IMR-90 (cell line): Measurements from ENCODE around the gene FOXP1.

Source experiments
- RCOR1 ChIP-seq: IDR thresholded peaks from 2 replicates; pipeline ENCODE4 v1.6.1; 2012; ENCODE audit warnings: mild to moderate bottlenecking, low read length, improper control_type of control experiment; ENCODE audit not compliant: insufficient replicate concordance
- TF ChIP-seq, protein P1 (sequence below): conservative IDR thresholded peaks from 2 replicates; pipeline ENCODE4 v1.5.1; 2012; ENCODE audit warnings: mild to moderate bottlenecking, low read depth, low read length, improper control_type of control experiment

DNA sequence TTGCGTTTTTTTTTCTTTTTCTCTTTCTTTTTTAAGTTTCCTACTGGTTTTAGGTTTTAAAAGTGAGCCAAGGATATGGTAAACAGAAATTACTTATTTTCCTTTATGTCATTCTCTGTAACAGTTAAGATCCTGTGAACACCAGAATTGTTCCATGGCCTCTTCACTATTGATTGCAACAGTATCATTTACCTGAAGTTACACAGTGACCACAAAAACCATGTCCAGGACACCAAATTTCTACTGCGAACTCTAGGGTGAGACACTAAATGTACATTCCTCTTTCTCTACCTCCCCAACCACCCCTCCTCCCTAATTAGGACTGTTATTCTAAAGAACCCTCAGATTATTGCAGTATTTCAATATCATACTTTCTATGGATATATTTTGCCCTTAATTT is 280.9 kb downstream of the FOXP1 start:
- TF ChIP-seq, protein P1, sequence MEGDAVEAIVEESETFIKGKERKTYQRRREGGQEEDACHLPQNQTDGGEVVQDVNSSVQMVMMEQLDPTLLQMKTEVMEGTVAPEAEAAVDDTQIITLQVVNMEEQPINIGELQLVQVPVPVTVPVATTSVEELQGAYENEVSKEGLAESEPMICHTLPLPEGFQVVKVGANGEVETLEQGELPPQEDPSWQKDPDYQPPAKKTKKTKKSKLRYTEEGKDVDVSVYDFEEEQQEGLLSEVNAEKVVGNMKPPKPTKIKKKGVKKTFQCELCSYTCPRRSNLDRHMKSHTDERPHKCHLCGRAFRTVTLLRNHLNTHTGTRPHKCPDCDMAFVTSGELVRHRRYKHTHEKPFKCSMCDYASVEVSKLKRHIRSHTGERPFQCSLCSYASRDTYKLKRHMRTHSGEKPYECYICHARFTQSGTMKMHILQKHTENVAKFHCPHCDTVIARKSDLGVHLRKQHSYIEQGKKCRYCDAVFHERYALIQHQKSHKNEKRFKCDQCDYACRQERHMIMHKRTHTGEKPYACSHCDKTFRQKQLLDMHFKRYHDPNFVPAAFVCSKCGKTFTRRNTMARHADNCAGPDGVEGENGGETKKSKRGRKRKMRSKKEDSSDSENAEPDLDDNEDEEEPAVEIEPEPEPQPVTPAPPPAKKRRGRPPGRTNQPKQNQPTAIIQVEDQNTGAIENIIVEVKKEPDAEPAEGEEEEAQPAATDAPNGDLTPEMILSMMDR, result no peak
- no peak for TF ChIP-seq RCOR1
